GM19452 (cell line): Measurements from ENCODE around the gene TBR1.

ENCODE experiments used
- ATAC-seq: cut with Tn5 transposase; IDR thresholded peaks from one replicate; pipeline ENCODE4 v1.9.1; 2021; ENCODE audit not compliant: unreplicated experiment

The TBR1 gene

GRCh38 chr2:161426922-161427663, 11.0 kb downstream of the TBR1 start:
- ATAC-seq: no peak

DNA sequence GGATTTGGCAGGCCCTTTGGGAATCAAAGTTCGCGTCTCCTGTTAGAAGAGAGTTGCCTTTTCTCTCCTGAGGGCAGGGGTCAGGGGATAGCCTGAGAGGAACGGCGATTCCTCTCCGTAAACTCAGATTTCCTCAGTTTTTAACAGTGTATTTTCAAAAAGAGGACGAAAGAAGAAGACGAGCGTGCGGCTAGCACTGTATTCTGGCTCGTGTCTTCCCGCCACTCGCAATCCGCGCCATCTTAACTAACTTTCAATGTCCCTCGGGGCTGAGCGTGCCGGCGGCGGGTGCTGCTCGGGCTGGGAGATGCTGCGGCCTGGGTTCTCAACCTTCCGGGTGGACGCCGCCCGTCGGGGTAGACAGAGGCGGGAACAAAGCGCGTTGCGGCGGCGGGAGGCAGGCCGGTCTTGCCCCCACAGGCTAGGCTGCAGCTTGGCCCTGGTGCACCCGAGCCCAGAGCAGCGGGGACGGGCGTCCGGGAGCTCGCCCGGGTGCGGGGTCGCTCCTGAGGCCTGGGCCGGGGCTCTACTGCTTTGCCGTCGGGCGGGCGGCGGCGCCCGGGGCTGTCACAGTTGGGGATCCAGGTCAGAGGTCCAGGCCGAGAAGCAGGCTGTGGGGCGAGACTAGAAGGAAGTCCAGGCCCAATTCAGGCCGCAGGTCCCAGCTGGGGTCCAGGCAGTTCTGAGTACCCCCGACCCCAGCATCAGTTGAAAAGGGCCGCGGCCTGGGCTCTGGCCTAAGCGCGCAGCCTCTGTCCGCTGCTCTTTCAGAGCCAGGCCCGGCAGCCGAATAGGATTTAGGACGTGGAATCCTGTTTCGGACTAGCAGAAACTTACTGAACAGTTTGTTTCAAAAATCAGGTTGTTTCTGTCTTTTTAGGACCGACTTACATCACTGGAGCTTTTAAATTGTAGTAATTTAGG, 11.8 kb downstream of the TBR1 start:
- no peak for ATAC-seq

DNA sequence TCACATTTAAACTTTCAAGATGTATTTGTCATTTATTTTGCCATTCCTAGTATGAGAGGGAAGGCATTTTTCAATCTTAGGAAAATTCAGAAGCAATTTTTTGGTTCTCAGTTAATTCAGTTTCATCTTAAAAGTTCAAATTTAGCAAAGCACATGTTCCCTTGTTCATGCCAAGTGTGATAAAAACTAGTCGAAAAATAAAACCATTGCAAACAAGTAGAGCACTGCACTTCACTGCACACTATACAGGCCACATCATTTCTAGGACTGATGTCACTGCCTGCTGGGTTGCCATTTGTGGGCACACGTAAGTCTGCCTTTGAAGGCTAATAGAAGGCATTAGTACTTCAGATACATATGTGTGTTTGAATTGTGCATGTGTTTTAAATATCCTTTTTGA, 14.3 kb downstream of the TBR1 start:
- no peak for ATAC-seq

DNA sequence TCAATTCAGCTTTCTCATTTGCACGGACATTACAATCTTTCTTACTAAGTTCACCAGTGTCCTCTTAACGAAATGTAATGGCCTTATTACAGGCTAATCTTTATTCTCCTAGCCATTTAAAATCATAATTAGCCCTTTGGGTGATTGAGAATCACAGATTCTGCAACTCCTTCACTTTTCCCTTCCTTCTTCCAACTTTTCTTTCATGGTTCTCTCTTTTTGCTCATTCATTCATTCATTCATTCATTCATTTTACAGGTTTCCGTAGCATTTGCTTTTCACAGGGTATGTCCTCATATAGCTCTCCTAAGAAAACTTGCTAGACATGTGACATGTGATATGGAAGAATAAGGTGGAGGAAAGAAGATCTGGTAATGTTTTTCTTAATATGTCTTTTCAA, 16.0 kb downstream of the TBR1 start:
- no peak for ATAC-seq

DNA sequence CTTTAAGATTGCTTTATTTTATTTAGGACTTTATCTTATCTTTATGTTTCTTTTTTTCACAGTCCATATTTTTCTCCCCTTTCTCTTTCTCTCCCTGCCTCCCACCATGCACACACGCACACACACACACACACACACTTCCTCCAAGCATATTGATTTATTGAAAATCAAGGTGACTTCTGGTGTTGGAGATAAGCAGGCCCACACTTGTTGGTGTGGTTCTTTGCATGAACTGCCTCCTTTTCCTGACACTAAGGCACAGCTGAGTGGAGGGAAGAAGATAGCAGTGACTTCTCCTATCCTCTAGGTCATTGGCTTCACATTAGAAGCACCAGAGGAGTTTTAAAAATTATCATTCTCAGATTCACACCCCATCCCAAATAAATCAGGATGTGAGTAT, 18.0 kb downstream of the TBR1 start:
- no peak for ATAC-seq

GRCh38 chr2:161436411-161436810, 20.3 kb downstream of the TBR1 start:
- no peak for ATAC-seq

GRCh38 chr2:161438598-161438997, 22.5 kb downstream of the TBR1 start:
- no peak for ATAC-seq

DNA sequence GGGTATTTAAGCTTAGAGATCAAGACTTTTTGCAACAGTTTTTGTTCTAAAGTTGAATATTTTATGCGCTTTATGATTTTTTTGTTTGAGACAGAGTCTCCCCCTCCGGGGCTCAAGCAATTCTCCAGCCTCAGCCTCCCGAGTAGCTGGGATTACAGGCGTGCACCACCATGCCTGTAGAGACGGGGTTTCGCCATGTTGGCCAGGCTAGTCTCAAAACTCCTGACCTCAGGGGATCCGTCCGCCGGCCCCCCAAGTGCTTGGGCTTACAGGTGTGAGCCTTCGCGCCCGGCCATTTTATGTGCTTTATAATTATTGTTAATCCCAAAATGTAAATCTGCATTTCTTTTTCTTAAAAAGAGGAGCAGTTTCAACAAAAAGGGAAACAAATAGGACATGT, 29.0 kb downstream of the TBR1 start:
- no peak for ATAC-seq

GRCh38 chr2:161448431-161448830, 32.3 kb downstream of the TBR1 start:
- ATAC-seq: no peak

- no peak for ATAC-seq
Observed at GRCh38 chr2:161471631-161472030, 55.5 kb downstream of the TBR1 start.

DNA sequence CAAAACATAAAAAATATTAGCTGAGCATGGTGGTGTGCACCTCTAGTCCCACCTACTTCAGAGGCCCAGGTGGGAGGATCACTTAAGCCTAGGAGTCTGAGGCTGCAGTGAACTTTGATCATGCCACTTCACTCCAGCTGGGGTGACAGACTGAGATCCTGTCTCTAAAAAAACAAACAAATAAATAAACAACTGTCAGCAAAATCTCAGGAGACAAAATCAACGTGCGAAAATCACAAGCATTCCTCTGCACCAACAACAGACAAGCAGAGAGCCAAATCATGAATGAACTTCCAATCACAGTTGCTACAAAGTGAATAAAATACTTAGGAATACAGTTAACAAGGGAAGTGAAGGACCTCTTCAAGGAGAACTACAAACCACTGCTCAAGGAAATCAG, 58.8 kb downstream of the TBR1 start:
- no peak for ATAC-seq
